Fibroblast of peridontal ligament (primary cell): ENCODE results near the gene NPHS2.
"Not testable (repeated sequence)": the region's sequence is repeated elsewhere in the genome, so short reads cannot be mapped to it uniquely, and the experiment has no call there.

Source experiments
- DNase-seq: peaks from one replicate; pipeline ENCODE4 v3.0.0-alpha.2; 2010; ENCODE audit errors: extremely low read depth

NPHS2 gene

GRCh38 chr1:179547021-179547535 lies 28.7 kb downstream of the NPHS2 start:
- no peak for DNase-seq

- DNase-seq = no peak
These were observed 30.4 kb downstream of the NPHS2 start for GRCh38 chr1:179545321-179545720.

GRCh38 chr1:179541774-179542173 lies 34.0 kb downstream of the NPHS2 start:
- no peak for DNase-seq

GRCh38 chr1:179530352-179530751 lies 45.4 kb downstream of the NPHS2 start:
- DNase-seq = no peak

GRCh38 chr1:179529482-179530195 lies 46.1 kb downstream of the NPHS2 start:
- DNase-seq = no peak

- not testable (repeated sequence) for DNase-seq
These were observed 57.2 kb downstream of the NPHS2 start for GRCh38 chr1:179518544-179518943.

GRCh38 chr1:179516976-179517705 lies 58.6 kb downstream of the NPHS2 start:
- DNase-seq = no peak

- DNase-seq = no peak
These were observed 65.7 kb downstream of the NPHS2 start for GRCh38 chr1:179510038-179510437.

GRCh38 chr1:179509384-179509783 lies 66.4 kb downstream of the NPHS2 start:
- DNase-seq = no peak

GRCh38 chr1:179506199-179506598 lies 69.5 kb downstream of the NPHS2 start:
- DNase-seq = no peak
